GM03348 (cell line): ENCODE measurements around the gene CPE.

Experiments
- DNase-seq: peaks from one replicate; pipeline ENCODE4 v3.0.0; 2012; ENCODE audit warnings: low spot score

The CPE gene

DNA sequence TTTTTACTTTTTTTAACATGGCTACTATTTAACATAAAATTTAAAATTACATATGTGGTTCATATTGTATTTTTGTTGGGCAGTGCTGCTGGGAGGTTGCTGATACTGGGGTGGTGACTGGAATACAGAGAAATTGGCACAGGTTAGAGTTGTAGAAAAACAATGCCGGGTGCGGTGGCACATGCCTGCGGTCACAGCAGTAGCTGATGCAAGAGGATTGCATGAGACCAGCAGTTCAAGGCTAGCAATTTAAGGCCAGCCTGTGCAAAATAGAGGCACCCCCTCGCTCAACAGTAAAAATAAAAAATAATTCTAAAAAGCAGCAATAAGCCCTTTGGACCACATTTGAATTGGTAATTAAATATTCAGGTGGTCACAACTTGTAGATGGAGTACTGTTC is 11.8 kb upstream of the CPE start:
- DNase-seq, result no peak

GRCh38 chr4:165368114-165368513 is 10.7 kb upstream of the CPE start:
- DNase-seq, result no peak

DNA sequence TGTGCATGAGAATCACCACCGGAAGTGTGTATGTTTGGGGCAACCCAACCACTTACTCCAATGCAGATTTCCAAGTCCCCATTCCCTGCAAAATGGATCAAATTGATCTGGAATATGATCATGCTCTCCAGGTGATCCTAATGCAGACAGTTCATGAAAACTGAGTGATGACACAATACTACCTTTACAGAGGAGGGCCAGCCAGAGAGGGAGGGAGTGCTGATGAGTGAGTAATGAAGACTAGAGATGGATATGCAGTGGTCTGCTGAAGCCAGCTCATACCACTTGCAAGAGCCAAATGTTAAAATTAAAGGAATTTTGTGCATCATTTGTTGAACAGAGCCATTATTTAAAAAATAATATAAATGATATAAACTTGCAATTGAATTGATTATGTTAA is 10.2 kb upstream of the CPE start:
- no peak for DNase-seq

GRCh38 chr4:165369522-165369921 is 9.3 kb upstream of the CPE start:
- no peak for DNase-seq

DNA sequence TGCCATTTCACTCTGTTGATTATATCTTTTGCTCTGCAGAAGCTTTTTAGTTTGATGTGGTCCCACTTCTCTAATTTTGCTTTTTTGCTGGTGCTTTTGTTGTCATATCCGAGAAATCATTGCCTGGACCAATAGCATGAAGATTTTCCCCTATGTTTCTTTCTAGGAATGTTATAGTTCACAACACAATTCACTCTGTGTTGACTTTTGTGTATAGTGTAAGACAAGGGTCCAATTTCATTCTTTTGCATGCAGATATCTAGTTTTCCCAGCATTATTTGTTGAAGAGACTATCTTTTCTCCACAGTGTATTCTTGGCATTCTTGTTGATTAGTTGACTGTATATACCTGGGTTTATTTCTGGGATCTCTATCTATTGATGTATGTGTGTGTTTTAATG is 8.3 kb upstream of the CPE start:
- DNase-seq, result no peak

GRCh38 chr4:165375465-165375864 is 3.3 kb upstream of the CPE start:
- DNase-seq, result no peak

DNA sequence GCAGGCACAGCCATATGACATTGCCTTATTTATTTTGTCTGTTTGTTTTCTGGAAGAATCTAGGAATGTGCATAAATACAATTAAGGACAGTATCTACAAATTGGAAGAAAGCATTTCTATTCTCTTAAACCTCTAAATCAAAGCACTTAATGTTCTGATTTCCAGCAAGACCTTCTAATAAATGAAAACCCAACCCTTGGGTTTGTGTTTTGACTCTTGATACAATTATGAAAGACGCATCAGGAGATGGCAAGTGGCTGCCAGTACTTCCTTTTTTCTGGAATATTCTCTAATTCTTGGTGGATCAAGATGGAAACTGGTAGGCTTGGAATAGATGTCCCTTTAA is 437 bp upstream of the CPE start:
- no peak for DNase-seq

GRCh38 chr4:165379678-165380064 is 863 bp downstream of the CPE start:
- DNase-seq, result no peak

- no peak for DNase-seq
Observed at GRCh38 chr4:165380805-165381204, 2.0 kb downstream of the CPE start.

DNA sequence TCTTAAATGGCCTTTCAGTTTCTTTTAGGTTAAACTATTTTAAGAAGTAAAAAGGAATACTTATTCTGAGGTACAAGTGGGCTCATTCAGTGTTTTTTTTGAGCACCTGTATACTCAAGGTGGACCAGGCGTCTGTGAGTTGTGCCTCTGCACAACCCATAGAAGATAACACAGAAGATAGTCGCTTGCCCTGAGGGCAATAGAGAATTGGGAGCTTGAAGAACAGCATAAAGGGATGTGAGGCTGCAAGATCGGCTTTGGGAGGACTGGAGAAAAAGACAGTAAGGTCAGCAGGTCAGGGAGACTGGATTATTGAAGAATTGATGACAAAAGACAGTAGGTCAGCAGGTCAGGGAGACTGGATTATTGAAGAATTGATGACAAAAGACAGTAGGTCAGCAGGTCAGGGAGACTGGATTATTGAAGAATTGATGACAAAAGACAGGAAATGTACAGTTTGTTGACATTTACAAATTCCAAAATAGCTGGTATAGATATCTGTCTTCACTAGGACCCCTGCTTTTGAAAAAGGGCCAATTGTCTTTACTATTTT is 3.1 kb downstream of the CPE start:
- no peak for DNase-seq

- DNase-seq, result no peak
Observed at GRCh38 chr4:165382640-165383039, 3.8 kb downstream of the CPE start.

DNA sequence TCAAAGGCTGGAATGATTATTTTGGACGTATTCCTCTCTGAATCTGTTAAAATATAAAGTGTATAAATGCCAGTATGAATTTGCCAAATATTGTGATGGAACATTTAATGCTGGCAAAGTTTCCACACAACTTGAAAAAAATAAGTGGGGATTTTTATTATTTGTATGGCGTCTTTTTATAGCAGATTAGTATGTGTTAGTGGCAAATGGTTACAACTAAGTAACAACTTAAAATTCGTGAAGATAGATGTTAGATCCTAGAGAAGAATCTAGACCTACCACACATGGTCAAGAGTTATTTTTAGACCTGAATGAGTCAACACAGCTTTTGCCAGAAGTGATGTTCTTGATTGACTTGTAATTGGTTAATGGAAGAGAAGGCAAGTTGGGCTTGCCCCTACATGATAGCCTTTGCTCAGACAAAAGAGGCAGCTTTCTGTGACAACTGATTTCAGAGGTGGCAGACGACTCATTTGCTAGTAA is 4.8 kb downstream of the CPE start:
- DNase-seq, result no peak

DNA sequence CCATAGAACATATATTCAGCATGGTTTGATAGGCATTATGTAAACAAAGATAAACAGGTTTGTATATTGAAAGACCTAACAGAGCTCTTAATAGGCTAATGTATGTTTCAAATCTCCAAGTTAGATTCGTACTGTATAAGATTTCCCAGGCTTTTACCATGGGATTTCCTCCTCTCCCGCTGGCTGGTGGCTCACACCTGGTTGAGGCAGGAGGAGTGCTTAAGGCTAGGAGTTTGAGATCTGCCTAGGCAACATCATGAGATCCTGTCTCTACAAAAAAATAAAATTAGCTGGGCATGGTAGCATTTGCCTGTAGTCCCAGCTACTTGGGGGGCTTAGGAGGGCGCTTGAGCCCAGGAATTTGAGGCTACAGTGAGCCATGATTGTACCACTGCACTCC is 5.4 kb downstream of the CPE start:
- no peak for DNase-seq

GRCh38 chr4:165384598-165384997 is 5.8 kb downstream of the CPE start:
- no peak for DNase-seq

GRCh38 chr4:165385126-165385525 is 6.3 kb downstream of the CPE start:
- no peak for DNase-seq

DNA sequence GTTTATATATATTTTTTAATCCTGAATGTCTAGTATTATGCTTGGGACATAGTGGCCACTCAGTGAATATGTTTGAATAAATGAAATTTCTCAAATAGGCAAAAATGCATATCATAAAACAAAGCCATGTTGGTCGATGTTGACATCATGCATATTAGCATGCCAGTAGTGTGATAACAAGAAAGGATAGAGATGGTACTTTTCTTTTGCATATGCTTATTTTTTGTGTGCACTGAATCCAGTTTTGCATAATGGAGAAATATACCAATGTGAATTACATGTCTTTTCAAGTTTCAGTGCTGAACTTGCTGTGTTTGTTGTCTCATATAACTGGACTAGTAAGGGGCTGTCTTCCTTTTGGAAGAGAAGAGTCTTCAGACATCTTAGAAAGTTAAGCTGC is 7.5 kb downstream of the CPE start:
- no peak for DNase-seq

- DNase-seq, result no peak
Observed at GRCh38 chr4:165388756-165389155, 9.9 kb downstream of the CPE start.

- DNase-seq, result no peak
Observed at GRCh38 chr4:165393051-165393450, 14.2 kb downstream of the CPE start.

GRCh38 chr4:165393704-165394103 is 14.9 kb downstream of the CPE start:
- no peak for DNase-seq

DNA sequence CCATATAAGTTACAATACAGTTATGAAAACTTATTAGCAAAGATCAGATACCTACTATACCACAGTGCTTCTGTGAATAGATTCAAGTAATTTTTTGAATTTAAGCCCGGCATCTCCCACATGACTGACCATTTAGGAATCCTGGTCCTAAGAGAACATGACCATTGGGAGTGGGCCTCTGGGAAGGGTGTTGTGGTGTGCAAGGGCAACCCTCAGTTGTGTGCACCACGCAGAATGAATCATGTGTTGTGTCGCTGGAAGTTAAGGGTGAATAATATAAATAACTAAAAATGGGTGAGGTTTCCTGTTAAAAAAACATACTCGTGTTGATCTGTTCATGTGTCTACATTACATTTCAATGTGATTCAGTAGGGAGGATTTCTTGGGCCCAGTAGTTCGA is 15.5 kb downstream of the CPE start:
- DNase-seq, result no peak

GRCh38 chr4:165398570-165398969 is 19.8 kb downstream of the CPE start:
- DNase-seq, result no peak

GRCh38 chr4:165402375-165402774 is 23.6 kb downstream of the CPE start:
- no peak for DNase-seq

DNA sequence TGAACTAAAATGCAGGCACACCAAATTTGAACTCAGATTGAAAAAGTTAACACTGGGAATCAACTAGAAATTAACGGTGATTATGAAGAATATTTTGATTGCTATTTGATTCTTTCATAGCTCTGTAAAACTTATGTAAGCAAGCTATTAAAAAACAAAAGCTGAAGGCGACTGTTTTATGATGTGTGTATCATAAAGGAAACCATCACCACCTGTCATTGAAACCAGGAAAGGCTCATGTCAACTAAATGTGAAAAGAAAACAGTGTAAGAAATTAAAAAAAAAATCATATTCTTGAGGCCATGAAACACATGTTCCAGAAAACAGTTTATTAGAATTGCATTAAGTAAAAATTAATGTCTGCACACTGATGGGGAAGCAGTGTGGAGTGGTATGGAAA is 24.2 kb downstream of the CPE start:
- no peak for DNase-seq

DNA sequence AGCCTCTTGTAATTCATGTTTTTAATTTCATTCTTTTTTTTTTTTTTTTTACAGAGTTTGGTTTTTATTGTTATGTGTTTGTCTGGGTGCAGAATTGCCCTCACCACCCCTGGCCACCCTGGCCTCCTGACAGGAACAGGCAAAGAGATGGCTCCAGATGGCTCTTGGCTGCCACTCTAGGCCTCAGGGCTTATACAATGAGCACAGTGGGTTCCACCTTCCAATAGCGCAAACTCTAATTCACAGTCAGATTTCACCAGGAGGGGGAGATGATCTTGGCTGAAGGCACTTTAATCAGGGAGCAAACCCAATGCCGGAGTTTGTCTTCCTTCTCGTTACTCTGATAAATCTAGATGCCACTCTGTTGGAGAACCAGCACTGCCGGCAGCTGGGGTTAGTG is 24.8 kb downstream of the CPE start:
- no peak for DNase-seq

DNA sequence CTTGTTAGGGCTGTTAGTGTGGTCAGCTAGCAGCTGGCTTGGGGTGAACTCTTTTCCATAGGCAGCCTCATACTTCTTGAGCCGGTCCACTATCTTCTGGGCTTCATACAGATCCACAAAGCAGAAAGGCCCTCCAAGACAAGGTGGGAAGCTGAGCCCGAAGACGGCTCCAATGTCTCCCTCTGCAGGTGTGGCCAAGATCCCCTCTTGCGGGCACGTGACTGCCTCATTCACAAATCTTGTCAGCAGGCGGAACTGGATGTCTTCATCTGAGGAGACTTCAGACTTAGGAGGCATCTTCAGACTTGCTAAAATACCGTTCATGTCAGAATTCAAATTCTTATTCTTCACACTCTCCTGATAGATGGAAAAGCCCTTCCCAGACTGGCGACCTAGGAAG is 25.3 kb downstream of the CPE start:
- DNase-seq, result no peak
